Adipose tissue (tissue), 3 donors: ENCODE measurements around the gene DNAH6. TPM values are rescaled to one million over a fixed set of nuclear protein-coding genes. Genes with fewer than 3 reads are reported as not detected.

Experiments
- H3K27ac ChIP-seq: one replicate; pipeline ENCODE4 v1.5.1; 2013; ENCODE audit warnings: low read depth, low read length
- WGBS, 3 donors: extraction: QIAGEN DNeasy Blood & Tissue Kit; methylation state at CpG; one replicate each; pipeline ENCODE4 v1.1.7; 2013; 5-methylcytosine and 5-hydroxymethylcytosine counted together
- polyA plus RNA-seq, 3 donors: library from polyadenylated mRNA; stranded (reverse); fragments of 200-250 nt; gene quantifications; one replicate each; pipeline ENCODE4 v1.2.3, GENCODE V29; 2013
- donor health status: healthy with polysubstance abuse.
- donor health status: Bipolar disorder and iron deficiency.
- donor health status: healthy.

Gene DNAH6
- polyA plus RNA-seq, 3 donors = 0.27 to 1.1 (median 0.35) TPM

- H3K27ac ChIP-seq = no peak overlapping the region
Observed at GRCh38 chr2:84674099-84674498, 157.8 kb downstream of the DNAH6 start.

GRCh38 chr2:84674586-84674985, 158.3 kb downstream of the DNAH6 start:
- WGBS, 3 donors = 57 to 67% (median 62%) methylated on average over 5 of the region's 5 CpGs

GRCh38 chr2:84676295-84676694, 160.0 kb downstream of the DNAH6 start:
- WGBS, 3 donors = 79 to 85% (median 83%) methylated on average over 1 of the region's 1 CpG
- no peak overlapping the region for H3K27ac ChIP-seq

More at GRCh38 chr2:84674586-84674985, 158.3 kb downstream of the DNAH6 start:
- H3K27ac ChIP-seq = no peak overlapping the region

- 86 to 92% (median 89%) methylated on average over 2 of the region's 2 CpGs for WGBS, 3 donors
- H3K27ac ChIP-seq = no peak overlapping the region
Observed at GRCh38 chr2:84678214-84678613, 161.9 kb downstream of the DNAH6 start.

- WGBS, 3 donors = 35 to 53% (median 49%) methylated on average over 5 of the region's 5 CpGs
- H3K27ac ChIP-seq = no peak overlapping the region
Observed at GRCh38 chr2:84686783-84687476, 170.6 kb downstream of the DNAH6 start.

GRCh38 chr2:84687498-84688149, 171.3 kb downstream of the DNAH6 start:
- H3K27ac ChIP-seq = no peak overlapping the region
- 74 to 87% (median 84%) methylated on average over 10 of the region's 10 CpGs for WGBS, 3 donors

- 82 to 88% (median 86%) methylated on average over 3 of the region's 3 CpGs for WGBS, 3 donors
- no peak overlapping the region for H3K27ac ChIP-seq
Observed at GRCh38 chr2:84690225-84690624, 173.9 kb downstream of the DNAH6 start.

- WGBS, 3 donors = 30 to 75% (median 39%) methylated on average over 6 of the region's 6 CpGs
- no peak overlapping the region for H3K27ac ChIP-seq
Observed at GRCh38 chr2:84694088-84694622, 177.9 kb downstream of the DNAH6 start.

- H3K27ac ChIP-seq = no peak overlapping the region
- WGBS, 3 donors = 82 to 86% (median 84%) methylated on average over 2 of the region's 2 CpGs
Observed at GRCh38 chr2:84697895-84698294, 181.6 kb downstream of the DNAH6 start.

- no peak overlapping the region for H3K27ac ChIP-seq
- 60 to 98% (median 92%) methylated on average over 3 of the region's 3 CpGs for WGBS, 3 donors
Observed at GRCh38 chr2:84700006-84700405, 183.7 kb downstream of the DNAH6 start.

GRCh38 chr2:84701880-84702279, 185.6 kb downstream of the DNAH6 start:
- H3K27ac ChIP-seq = no peak overlapping the region
- 40 to 69% (median 63%) methylated on average over 1 of the region's 1 CpG for WGBS, 3 donors

- H3K27ac ChIP-seq = no peak overlapping the region
- 79 to 86% (median 84%) methylated on average over 3 of the region's 3 CpGs for WGBS, 3 donors
Observed at GRCh38 chr2:84702941-84703340, 186.6 kb downstream of the DNAH6 start.

- no peak overlapping the region for H3K27ac ChIP-seq
- WGBS, 3 donors = 78 to 92% (median 79%) methylated on average over 2 of the region's 2 CpGs
Observed at GRCh38 chr2:84703831-84704230, 187.5 kb downstream of the DNAH6 start.

- H3K27ac ChIP-seq = no peak overlapping the region
- WGBS, 3 donors = 70 to 76% (median 74%) methylated on average over 6 of the region's 6 CpGs
Observed at GRCh38 chr2:84704505-84705244, 188.4 kb downstream of the DNAH6 start.

GRCh38 chr2:84705858-84706257, 189.6 kb downstream of the DNAH6 start:
- 69 to 93% (median 81%) methylated on average over 2 of the region's 2 CpGs for WGBS, 3 donors
- H3K27ac ChIP-seq = no peak overlapping the region

GRCh38 chr2:84708442-84708841, 192.1 kb downstream of the DNAH6 start:
- no peak overlapping the region for H3K27ac ChIP-seq

GRCh38 chr2:84711651-84712050, 195.4 kb downstream of the DNAH6 start:
- 82 to 91% (median 84%) methylated on average over 1 of the region's 1 CpG for WGBS, 3 donors
- H3K27ac ChIP-seq = no peak overlapping the region

- WGBS, 3 donors = 95 to 98% (median 97%) methylated on average over 3 of the region's 3 CpGs
- no peak overlapping the region for H3K27ac ChIP-seq
Observed at GRCh38 chr2:84713441-84713840, 197.1 kb downstream of the DNAH6 start.

GRCh38 chr2:84716564-84716963, 200.3 kb downstream of the DNAH6 start:
- WGBS, 3 donors = 52 to 64% (median 53%) methylated on average over 2 of the region's 2 CpGs

More at GRCh38 chr2:84716564-84716963, 200.3 kb downstream of the DNAH6 start:
- H3K27ac ChIP-seq = no peak overlapping the region
